ENCODE results near the gene ZFAND2A.

DNA sequence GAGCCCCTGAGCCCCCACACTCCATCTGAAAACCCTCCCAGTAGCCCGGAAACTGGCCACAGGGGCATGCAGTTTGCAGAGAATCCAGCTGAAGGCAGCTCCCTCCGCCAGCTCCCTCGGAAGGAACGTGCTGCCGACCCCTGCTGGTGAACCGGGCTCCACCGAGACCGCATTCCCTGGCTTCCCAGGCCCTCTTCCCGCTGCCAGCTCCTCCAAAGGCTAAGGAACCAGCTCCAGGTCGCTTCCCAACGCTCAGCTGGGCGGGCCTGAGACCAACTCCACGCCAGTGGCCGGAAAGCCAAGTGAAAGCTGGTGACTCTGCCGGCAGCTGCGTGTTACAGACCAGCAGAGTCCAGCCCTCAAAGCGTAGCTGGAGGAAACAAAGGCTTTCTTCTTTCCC, 36.3 kb downstream of the ZFAND2A start:
- peak; percentile 78 to 93 for TF ChIP-seq CTCF (IDR thresholded peaks at IDR 0.05; ENCODE audit: extremely low read depth in 1 of 2, insufficient read depth in 1 of 2, low read depth in 1 of 2, low read length in 2 of 2)
- TF ChIP-seq POLR2AphosphoS5 (IDR thresholded peaks at IDR 0.05; ENCODE audit: insufficient read depth, low read depth, low read length) = no peak
- peak; percentile 38 for TF ChIP-seq POLR2A (IDR thresholded peaks at IDR 0.05; ENCODE audit: low read depth, low read length)
- no peak for TF ChIP-seq EZH2 (IDR thresholded peaks at IDR 0.05; ENCODE audit: borderline replicate concordance, low read depth, low read length, severe bottlenecking)
- TF ChIP-seq, protein P1, sequence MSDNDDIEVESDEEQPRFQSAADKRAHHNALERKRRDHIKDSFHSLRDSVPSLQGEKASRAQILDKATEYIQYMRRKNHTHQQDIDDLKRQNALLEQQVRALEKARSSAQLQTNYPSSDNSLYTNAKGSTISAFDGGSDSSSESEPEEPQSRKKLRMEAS (IDR thresholded peaks at IDR 0.05; ENCODE audit: insufficient read depth, insufficient read length) = no peak
- no peak for TF ChIP-seq FOS (IDR thresholded peaks at IDR 0.05; ENCODE audit: borderline replicate concordance, insufficient read depth, low read length)
- TF ChIP-seq JUN (IDR thresholded peaks at IDR 0.05; ENCODE audit: borderline replicate concordance, insufficient read depth, insufficient read length, low read depth) = no peak
- no peak for TF ChIP-seq MYC (IDR thresholded peaks at IDR 0.05; ENCODE audit: low read depth, low read length)
